HepG2 (cell line): ENCODE results near the gene KTI12. TPM values are rescaled to one million over a fixed set of nuclear protein-coding genes. Genes with fewer than 3 reads are reported as not detected.

Experiments used
- FOXM1 ChIP-seq: sonication (generic); formaldehyde crosslinking; IDR thresholded peaks from 2 replicates; pipeline ENCODE4 v1.5.0; 2020; ENCODE audit warnings: missing genetic modification reagents
- GATAD2A ChIP-seq: IDR thresholded peaks from 2 replicates; pipeline ENCODE4 v1.6.1; 2016
- HDAC1 ChIP-seq: sonication (generic); formaldehyde crosslinking; IDR thresholded peaks from 2 replicates; pipeline ENCODE4 v1.5.1; 2020; ENCODE audit warnings: mild to moderate bottlenecking, missing genetic modification reagents
- IKZF1 ChIP-seq: fragments of 450-650 bp; IDR thresholded peaks from 2 replicates; pipeline ENCODE4 v1.7.1; 2016
- ISL2 ChIP-seq: sonication (generic); formaldehyde crosslinking; IDR thresholded peaks from 2 replicates; pipeline ENCODE4 v1.5.0; 2020; ENCODE audit warnings: missing genetic modification reagents
- MAX ChIP-seq: IDR thresholded peaks from 2 replicates; pipeline ENCODE4 v1.6.1; 2012; ENCODE audit warnings: inconsistent platforms
- RAD21 ChIP-seq: fragments of 450-650 bp; formaldehyde crosslinking; IDR thresholded peaks from 2 replicates; pipeline ENCODE4 v1.5.0; 2020; ENCODE audit warnings: mild to moderate bottlenecking
- ZBED4 ChIP-seq: sonication (generic); formaldehyde crosslinking; IDR thresholded peaks from 2 replicates; pipeline ENCODE4 v1.4.0; 2020; ENCODE audit warnings: missing genetic modification reagents, borderline replicate concordance
- ZNF180 ChIP-seq: sonication (generic); formaldehyde crosslinking; IDR thresholded peaks from 2 replicates; pipeline ENCODE4 v1.4.0; 2020; ENCODE audit warnings: low read depth, missing genetic modification reagents, borderline replicate concordance
- ZNF234 ChIP-seq: sonication (generic); formaldehyde crosslinking; conservative IDR thresholded peaks from 2 replicates; pipeline ENCODE4 v1.5.1; 2020; ENCODE audit warnings: mild to moderate bottlenecking, missing genetic modification reagents
- ZNF235 ChIP-seq: sonication (generic); formaldehyde crosslinking; IDR thresholded peaks from 2 replicates; pipeline ENCODE4 v1.8.1; 2023; ENCODE audit warnings: mild to moderate bottlenecking, missing genetic modification reagents, borderline replicate concordance
- ZNF280D ChIP-seq: sonication (generic); formaldehyde crosslinking; IDR thresholded peaks from 2 replicates; pipeline ENCODE4 v1.5.1; 2020; ENCODE audit warnings: mild to moderate bottlenecking, missing genetic modification reagents
- ZNF318 ChIP-seq: sonication (generic); formaldehyde crosslinking; IDR thresholded peaks from 2 replicates; pipeline ENCODE4 v1.4.0; 2020; ENCODE audit warnings: mild to moderate bottlenecking, missing genetic modification reagents
- ZNF766 ChIP-seq: sonication (generic); formaldehyde crosslinking; IDR thresholded peaks from 2 replicates; pipeline ENCODE4 v1.5.0; 2020; ENCODE audit warnings: missing genetic modification reagents, borderline replicate concordance
- ZNF879 ChIP-seq: sonication (generic); formaldehyde crosslinking; IDR thresholded peaks from 2 replicates; pipeline ENCODE4 v1.8.1; 2023; ENCODE audit warnings: missing genetic modification reagents
- polyA plus RNA-seq, 8 experiments: library from polyadenylated mRNA; depleted of rRNA in 3 of 8; stranded (reverse) in 7 of 8; unstranded in 1 of 8; fragments of >200 nt; fragmentation: Illumina TruSeq in 4 of 8; extraction: Trizol in 4 of 8; gene quantifications; 2 replicates each; pipeline versions ENCODE4 v1.2.1 to v1.2.3, GENCODE V29; 2011 to 2016; ENCODE audit warnings: low read depth in 4 of 8, missing spikeins in 1 of 8, mixed read lengths in 1 of 8; ENCODE audit not compliant: insufficient read depth in 1 of 8
- total RNA-seq, 5 experiments: library from RNA; depleted of rRNA; stranded (reverse); fragments of >200 nt; fragmentation: Illumina TruSeq; extraction: Trizol; gene quantifications; 2 replicates each; pipeline ENCODE4 v1.2.3, GENCODE V29; 2016; ENCODE audit warnings: low read depth in 1 of 5

KTI12 gene
- total and polyA plus RNA-seq, 2 of the 13 experiments (the other 11 are each of a cell fraction or from before 2014, with no cell fraction given) = 7.4 to 10.2 TPM

GRCh38 chr1:52037402-52037814 lies 3.8 kb upstream of the KTI12 start (continued):
- TF ChIP-seq IKZF1 (no peak), ZNF766 (CRISPR knock-in tag) (0 out of 2 replicates have a peak, but pooled peaks have one; percentile 37), ZNF235 (CRISPR knock-in tag) (no peak), ZNF234 (no peak), ZBED4 (CRISPR knock-in tag) (peak; percentile 83), HDAC1 (CRISPR knock-in tag) (peak; percentile 95), ZNF280D (CRISPR knock-in tag) (no peak), ZNF879 (CRISPR knock-in tag) (no peak), GATAD2A (peak; percentile 98), FOXM1 (CRISPR knock-in tag) (no peak), ZNF318 (CRISPR knock-in tag) (no peak), RAD21 (no peak), MAX (peak; percentile 47; the same call in 1 of the 2 replicates), ZNF180 (CRISPR knock-in tag) (no peak), ISL2 (CRISPR knock-in tag) (peak; percentile 97)
